C4-2B (cell line): ENCODE measurements around the gene PLCXD1.
"Not testable (repeated sequence)": the region's sequence is repeated elsewhere in the genome, so short reads cannot be mapped to it uniquely, and the experiment has no call there.

Experiments used
- H3K27ac ChIP-seq: fragments of 450-650 bp; 2 replicates; pipeline ENCODE4 v1.5.1; 2017
- ZFX ChIP-seq: fragments of 450-650 bp; IDR thresholded peaks from 2 replicates; pipeline ENCODE4 v1.6.1; 2017
- TF ChIP-seq, protein P1 (sequence below): fragments of 450-650 bp; conservative IDR thresholded peaks from 2 replicates; pipeline ENCODE4 v1.5.1; 2017; ENCODE audit warnings: mild to moderate bottlenecking

The PLCXD1 gene

DNA sequence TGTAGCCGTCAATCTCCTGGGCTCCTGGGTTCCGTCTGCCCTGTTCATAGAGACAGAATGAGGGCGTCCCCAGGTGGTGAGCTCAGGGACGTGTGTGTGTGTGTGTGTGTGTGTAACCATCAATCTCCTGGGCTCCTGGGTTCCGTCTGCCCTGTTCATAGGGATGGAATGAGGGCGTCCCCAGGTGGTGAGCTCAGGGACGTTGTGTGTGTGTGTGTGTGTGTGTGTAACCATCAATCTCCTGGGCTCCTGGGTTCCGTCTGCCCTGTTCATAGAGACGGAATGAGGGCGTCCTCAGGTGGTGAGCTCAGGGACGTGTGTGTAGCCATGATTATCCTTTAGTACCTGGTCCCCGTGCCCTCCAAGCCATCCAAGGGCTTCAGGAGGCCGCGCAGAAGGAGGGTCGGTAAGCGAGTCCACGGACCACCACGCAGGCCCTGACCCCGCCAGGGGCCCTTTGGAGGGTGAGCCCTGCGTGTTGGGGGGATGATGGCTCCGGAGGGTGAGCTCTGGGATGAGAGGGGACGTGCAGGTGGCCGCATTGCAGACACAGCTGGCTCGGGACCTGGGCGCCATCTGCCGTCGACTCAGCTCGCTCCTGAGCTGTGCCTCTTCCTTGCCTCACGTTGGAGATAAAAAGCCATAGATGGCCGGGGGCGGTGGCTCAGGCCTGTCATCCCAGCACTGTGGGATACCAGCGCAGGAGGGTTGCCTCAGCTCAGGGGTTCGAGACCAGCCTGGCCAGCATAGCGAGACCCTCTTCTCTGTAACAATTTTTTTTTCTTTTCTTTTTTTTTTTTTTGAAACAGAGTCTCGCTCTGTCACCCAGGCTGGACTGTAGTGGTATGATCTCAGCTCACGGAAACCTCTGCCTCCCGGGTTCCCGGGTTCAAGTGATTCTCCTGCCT lies 42.8 kb downstream of the PLCXD1 start:
- TF ChIP-seq, protein P1, sequence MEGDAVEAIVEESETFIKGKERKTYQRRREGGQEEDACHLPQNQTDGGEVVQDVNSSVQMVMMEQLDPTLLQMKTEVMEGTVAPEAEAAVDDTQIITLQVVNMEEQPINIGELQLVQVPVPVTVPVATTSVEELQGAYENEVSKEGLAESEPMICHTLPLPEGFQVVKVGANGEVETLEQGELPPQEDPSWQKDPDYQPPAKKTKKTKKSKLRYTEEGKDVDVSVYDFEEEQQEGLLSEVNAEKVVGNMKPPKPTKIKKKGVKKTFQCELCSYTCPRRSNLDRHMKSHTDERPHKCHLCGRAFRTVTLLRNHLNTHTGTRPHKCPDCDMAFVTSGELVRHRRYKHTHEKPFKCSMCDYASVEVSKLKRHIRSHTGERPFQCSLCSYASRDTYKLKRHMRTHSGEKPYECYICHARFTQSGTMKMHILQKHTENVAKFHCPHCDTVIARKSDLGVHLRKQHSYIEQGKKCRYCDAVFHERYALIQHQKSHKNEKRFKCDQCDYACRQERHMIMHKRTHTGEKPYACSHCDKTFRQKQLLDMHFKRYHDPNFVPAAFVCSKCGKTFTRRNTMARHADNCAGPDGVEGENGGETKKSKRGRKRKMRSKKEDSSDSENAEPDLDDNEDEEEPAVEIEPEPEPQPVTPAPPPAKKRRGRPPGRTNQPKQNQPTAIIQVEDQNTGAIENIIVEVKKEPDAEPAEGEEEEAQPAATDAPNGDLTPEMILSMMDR: peak; percentile 23
- TF ChIP-seq ZFX: no peak
- no peak overlapping the region for H3K27ac ChIP-seq

DNA sequence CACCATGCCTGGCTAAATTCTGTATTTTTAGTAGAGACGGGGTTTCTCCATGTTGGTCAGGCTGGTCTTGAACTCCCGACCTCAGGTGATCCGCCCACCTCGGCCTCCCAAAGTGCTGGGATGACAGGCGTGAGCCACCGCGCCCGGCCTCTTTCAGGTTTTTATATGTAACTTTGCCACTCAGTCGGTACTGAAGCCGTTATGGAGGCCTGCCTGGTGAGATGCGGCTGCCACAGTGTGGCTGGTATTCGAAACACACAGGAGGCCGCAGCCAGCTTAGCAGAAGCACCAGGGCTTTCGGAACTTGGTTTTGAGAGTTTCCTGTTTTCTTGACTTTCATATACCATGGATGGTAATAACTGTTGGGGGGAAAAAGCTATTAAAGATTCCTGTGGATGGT lies 43.5 kb downstream of the PLCXD1 start:
- H3K27ac ChIP-seq: not testable (repeated sequence)

- TF ChIP-seq, protein P1: no peak
- no peak for TF ChIP-seq ZFX
- H3K27ac ChIP-seq: no peak overlapping the region
Measured at GRCh38 chrX:327660-328126, 46.5 kb downstream of the PLCXD1 start.

- H3K27ac ChIP-seq: no peak overlapping the region
- TF ChIP-seq ZFX: no peak
Measured at GRCh38 chrX:329291-329910, 48.2 kb downstream of the PLCXD1 start.

DNA sequence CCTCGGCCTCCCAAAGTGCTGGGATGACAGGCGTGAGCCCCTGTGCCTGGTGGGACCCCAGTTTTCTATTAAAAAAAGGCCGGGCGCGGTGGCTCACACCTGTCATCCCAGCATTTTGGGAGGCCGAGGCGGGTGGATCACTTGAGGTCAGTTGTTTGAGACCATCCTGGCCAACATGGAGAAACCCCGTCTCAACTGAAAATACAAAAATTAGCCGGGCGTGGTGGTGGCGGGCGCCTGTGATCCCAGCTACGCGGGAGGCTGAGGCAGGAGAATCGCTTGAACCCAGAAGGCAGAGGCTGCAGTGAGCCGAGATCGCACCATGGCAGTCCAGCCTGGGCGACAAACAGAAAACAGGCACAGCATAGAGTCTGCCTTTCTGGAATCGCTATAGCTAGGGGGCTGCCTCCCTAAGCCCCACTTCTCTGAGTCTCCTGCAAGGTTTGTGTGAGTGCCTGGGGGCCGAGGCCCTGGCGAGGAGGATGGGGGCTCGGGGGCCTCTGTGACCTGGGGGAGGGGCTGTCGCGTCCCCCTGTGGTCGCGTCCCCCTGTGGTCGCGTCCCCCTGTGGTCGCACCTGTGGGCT lies 49.1 kb downstream of the PLCXD1 start:
- H3K27ac ChIP-seq: not testable (repeated sequence)

DNA sequence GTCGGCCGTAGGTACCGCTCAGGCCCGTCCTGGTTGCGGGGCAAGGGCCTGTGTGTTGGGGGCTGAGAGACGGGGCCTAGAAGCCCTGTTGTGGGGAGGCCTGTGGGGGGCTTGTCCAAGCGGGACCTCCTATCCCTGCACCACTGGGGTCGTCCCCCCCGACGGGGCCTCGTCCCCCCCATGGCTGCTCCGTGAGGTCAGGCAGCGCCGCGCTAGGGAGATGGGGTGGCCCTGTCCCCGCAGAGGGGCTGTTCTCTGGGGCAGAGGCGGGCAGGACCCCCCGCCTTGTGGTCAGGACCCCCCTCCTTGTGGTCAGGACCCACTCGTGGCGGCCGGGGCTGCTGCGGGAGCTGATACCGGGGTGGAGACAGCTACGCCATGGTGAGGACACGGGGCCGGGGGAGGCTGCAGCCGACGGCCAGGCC lies 49.6 kb downstream of the PLCXD1 start:
- no peak for TF ChIP-seq ZFX
- TF ChIP-seq, protein P1: no peak
- no peak overlapping the region for H3K27ac ChIP-seq

DNA sequence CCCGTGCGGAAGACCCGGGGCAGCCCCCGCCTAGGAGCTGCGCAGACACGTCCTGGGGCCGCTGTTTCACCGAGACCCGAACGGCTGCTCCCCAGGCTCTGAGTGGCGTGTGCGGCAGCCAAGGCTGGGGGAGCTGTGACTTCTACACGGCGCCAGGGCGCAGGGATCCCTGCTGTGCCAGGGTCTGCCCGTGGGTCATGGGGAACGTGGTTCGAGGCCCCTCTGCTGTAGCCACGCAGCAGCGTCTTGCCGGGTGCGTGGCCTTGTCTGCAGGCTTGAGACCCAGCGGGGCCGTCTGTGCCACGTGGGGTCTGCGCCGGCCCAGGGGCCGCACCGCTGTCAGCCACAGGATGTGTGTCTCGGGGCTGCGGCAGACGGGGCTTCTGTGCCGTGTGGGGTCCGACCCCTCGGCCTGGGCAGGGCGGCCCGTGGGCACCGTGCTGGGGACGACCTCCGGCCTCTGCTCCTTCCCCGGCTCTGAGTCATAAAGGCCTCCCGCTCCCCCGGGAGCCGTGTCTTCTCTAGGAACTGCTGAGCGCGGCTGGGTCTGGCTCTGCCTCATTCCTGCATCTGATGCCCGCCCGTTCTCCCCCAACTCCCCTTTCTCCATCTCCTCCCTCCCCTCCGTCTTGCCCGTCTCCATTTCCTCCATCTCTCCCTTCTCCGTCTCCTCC lies 50.1 kb downstream of the PLCXD1 start:
- TF ChIP-seq ZFX: no peak
- TF ChIP-seq, protein P1: no peak
- H3K27ac ChIP-seq: no peak overlapping the region

DNA sequence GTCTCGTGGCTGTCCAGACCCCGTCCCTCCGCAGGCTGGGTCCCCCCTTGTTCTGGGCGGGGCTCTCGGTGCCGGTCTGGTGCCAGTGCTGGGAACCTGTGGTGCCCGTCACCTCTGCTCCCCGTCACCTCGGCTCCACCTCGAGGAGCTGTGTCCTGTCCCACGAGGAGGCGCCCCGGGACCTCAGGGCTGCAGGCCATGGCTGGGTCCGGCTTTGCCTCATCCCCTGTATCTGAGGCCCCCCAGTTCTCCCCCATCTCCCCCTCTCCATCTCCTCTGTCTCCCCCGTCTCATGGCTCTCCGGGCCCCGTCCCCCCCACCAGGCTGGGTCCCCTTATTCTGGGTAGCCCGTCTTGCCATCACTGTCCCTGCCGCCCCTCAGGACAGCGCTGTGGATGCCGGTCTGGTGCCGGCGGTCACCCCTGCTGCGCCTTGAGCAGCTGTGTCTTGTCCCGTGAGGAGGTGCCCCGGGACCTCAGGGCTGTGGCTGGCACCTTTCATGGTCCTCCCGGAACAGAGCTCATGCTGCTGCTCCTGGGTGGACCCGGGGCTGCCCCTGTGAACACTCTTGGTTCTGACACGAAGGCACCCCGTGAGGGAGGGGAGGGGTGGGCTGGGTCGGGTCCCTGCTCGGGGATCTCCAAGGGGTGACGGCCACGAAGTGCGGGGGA lies 50.8 kb downstream of the PLCXD1 start:
- H3K27ac ChIP-seq: no peak overlapping the region
- TF ChIP-seq, protein P1: no peak
- no peak for TF ChIP-seq ZFX
